Gastrocnemius medialis (tissue), 4 donors: ENCODE results near the gene TMEM54.
A peak's percentile ranks its signal among the peaks of the same experiment; 100 is the strongest.

ENCODE experiments used
- CTCF ChIP-seq, 5 experiments: fragments of 450-650 bp in 3 of 5; fragments of 200-600 bp in 2 of 5; sonication (generic) in 2 of 5; IDR thresholded peaks in 4 of 5; conservative IDR thresholded peaks in 1 of 5; 1 replicate in 4 of 5; 2 replicates in 1 of 5; pipeline ENCODE4 v1.5.1; 2016 to 2019; ENCODE audit warnings: antibody characterized with exemption in 5 of 5, mild to moderate bottlenecking in 3 of 5, moderate library complexity in 3 of 5
- POLR2A ChIP-seq, 2 donors: fragments of 450-650 bp; IDR thresholded peaks; one replicate each; pipeline ENCODE4 v1.6.1; 2017; ENCODE audit warnings: antibody characterized with exemption in 2 of 2, mild to moderate bottlenecking in 2 of 2, moderate library complexity in 2 of 2

- TF ChIP-seq CTCF (IDR thresholded peaks at IDR 0.05 in 4 of 5, conservative IDR thresholded peaks at IDR 0.05 in 1 of 5) (peak in 1 of 5 experiments; percentile 12), POLR2A (IDR thresholded peaks at IDR 0.05) (no peak)
Observed at GRCh38 chr1:32933742-32934322, 32.6 kb upstream of the TMEM54 start.
